ENCODE data around the gene TBX6. TPM values are rescaled to one million over a fixed set of nuclear protein-coding genes. Genes with fewer than 3 reads are reported as not detected.

The TBX6 gene
- total and polyA plus RNA-seq, 2 donors (not counting 3 experiments of a cell fraction or from before 2014, with no cell fraction given), result 0.40 to 0.60 TPM

DNA sequence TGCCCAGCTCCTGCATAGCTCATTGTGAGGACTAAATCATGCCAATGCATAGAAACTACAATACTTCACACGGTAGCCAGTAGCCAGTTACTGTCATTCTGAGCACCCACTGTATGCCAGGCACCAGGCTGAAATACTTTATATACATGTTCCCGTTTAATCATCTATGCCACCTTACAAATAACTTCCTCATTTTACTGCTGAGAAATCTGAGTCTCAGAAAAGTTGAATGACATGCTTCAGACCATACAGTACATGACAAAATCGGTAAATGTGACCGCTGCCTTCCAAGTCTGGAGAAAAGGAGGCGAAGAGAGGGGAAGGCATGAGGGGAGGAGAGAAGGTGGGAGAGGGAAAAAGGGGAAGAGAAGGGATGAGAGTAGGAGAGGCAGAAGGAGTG lies 51.5 kb downstream of the TBX6 start:
- no peaks in the 10 kb centered on the region for H3K9me3 ChIP-seq (replicated peaks; ENCODE audit: control insufficient read depth, insufficient read depth, low read length)
- intact Hi-C loops (cut with micrococcal nuclease), result no loop called here
- H3K27ac ChIP-seq (ENCODE audit: insufficient read depth, low read depth, low read length), result no peak overlapping the region
- H3K36me3 ChIP-seq (ENCODE audit: control insufficient read depth in 2 of 2, extremely low read depth in 1 of 2, insufficient read depth in 2 of 2, low read length in 2 of 2), result no peaks in the 10 kb centered on the region
- POLR2A ChIA-PET, result no interaction called here
- no peak for FAIRE-seq
- BruUV-seq (replicated peaks), result no TSS peak
- no peak overlapping the region for H3K9ac ChIP-seq (replicated peaks; ENCODE audit: extremely low read depth, insufficient read depth, low read length)
- peaks cover 0 to 3% of the 10 kb centered on the region in 2 experiments for H3K27me3 ChIP-seq (ENCODE audit: control insufficient read depth in 2 of 2, insufficient read depth in 2 of 2, low read length in 2 of 2)
- no peak overlapping the region for H3K4me2 ChIP-seq (ENCODE audit: insufficient read depth, low read length)
- no peaks in the 10 kb centered on the region for H4K20me1 ChIP-seq (replicated peaks; ENCODE audit: control insufficient read depth, extremely low read depth, insufficient read depth, low read length)
- no peak for DNase-seq (ENCODE audit: low read depth, low spot score)
- H3K4me1 ChIP-seq (ENCODE audit: control insufficient read depth, extremely low read depth, insufficient read depth, low read length), result no peaks in the 10 kb centered on the region
- H2AFZ ChIP-seq (ENCODE audit: low read depth, low read length), result no peak overlapping the region
- no peaks in the 10 kb centered on the region for H3K9me1 ChIP-seq (replicated peaks; ENCODE audit: control insufficient read depth, extremely low read depth, insufficient read depth, low read length)
- no peak for TF ChIP-seq MYC (IDR thresholded peaks at IDR 0.05; ENCODE audit: low read depth, low read length)
- TF ChIP-seq JUN (IDR thresholded peaks at IDR 0.05; ENCODE audit: borderline replicate concordance, insufficient read depth, insufficient read length, low read depth), result no peak
- TF ChIP-seq GATA2 (IDR thresholded peaks at IDR 0.05; ENCODE audit: insufficient read depth, insufficient read length, low read depth, low read length), result no peak
- TF ChIP-seq, protein P1, sequence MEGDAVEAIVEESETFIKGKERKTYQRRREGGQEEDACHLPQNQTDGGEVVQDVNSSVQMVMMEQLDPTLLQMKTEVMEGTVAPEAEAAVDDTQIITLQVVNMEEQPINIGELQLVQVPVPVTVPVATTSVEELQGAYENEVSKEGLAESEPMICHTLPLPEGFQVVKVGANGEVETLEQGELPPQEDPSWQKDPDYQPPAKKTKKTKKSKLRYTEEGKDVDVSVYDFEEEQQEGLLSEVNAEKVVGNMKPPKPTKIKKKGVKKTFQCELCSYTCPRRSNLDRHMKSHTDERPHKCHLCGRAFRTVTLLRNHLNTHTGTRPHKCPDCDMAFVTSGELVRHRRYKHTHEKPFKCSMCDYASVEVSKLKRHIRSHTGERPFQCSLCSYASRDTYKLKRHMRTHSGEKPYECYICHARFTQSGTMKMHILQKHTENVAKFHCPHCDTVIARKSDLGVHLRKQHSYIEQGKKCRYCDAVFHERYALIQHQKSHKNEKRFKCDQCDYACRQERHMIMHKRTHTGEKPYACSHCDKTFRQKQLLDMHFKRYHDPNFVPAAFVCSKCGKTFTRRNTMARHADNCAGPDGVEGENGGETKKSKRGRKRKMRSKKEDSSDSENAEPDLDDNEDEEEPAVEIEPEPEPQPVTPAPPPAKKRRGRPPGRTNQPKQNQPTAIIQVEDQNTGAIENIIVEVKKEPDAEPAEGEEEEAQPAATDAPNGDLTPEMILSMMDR (IDR thresholded peaks at IDR 0.05; ENCODE audit: extremely low read depth in 1 of 2, insufficient read depth in 1 of 2, low read depth in 1 of 2, low read length in 2 of 2), result no peak
- TF ChIP-seq, protein P2, sequence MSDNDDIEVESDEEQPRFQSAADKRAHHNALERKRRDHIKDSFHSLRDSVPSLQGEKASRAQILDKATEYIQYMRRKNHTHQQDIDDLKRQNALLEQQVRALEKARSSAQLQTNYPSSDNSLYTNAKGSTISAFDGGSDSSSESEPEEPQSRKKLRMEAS (IDR thresholded peaks at IDR 0.05; ENCODE audit: insufficient read depth, insufficient read length), result no peak
- no peak for TF ChIP-seq POLR2AphosphoS5 (IDR thresholded peaks at IDR 0.05; ENCODE audit: insufficient read depth, low read depth, low read length)
- no peak for TF ChIP-seq EZH2 (IDR thresholded peaks at IDR 0.05; ENCODE audit: borderline replicate concordance, low read depth, low read length, severe bottlenecking)
- no peak for TF ChIP-seq POLR2A (IDR thresholded peaks at IDR 0.05; ENCODE audit: low read depth, low read length)
- no peak for TF ChIP-seq FOS (IDR thresholded peaks at IDR 0.05; ENCODE audit: borderline replicate concordance, insufficient read depth, low read length)
- dilution Hi-C loops (cut with MboI; ENCODE audit: extremely low pct_ligation_motif_present, low sequenced_read_pairs), result no loop called here
- H3K79me2 ChIP-seq (ENCODE audit: control insufficient read depth, insufficient read depth, low read length), result no peaks in the 10 kb centered on the region
- no peak overlapping the region for H3K4me3 ChIP-seq (replicated peaks in 1 of 3; ENCODE audit: insufficient read depth in 1 of 3, low read depth in 1 of 3, low read length in 3 of 3)
- CTCF ChIA-PET, result interaction anchor here (0.9 to 3.8 kb wide), 4 partner anchors 9 to 52 kb away, joined by 3 to 32 read pairs (median 5); partner anchors contain the start of gene TBX6

Other genes with a start within 250 kb of the TBX6 start
- 67.3 and 68.7 TPM in 2 replicates for gene CDIPT, start 228.7 kb downstream of the TBX6 start, total RNA-seq
- 161 and 179 TPM in 2 replicates for gene CDIPT, start 228.7 kb downstream of the TBX6 start, polyA plus RNA-seq
- 2.4 and 2.5 TPM in 2 replicates for gene SEZ6L2, start 192.4 kb downstream of the TBX6 start, total RNA-seq
- 4.5 and 5.6 TPM in 2 replicates for gene SEZ6L2, start 192.4 kb downstream of the TBX6 start, polyA plus RNA-seq
- 0.88 and 1.2 TPM in 2 replicates for gene ASPHD1, start 191.4 kb downstream of the TBX6 start, total RNA-seq
- 0.90 and 1.1 TPM in 2 replicates for gene ASPHD1, start 191.4 kb downstream of the TBX6 start, polyA plus RNA-seq
- gene KCTD13, start 165.7 kb downstream of the TBX6 start, total RNA-seq, result 21.0 and 24.2 TPM in 2 replicates
- 22.6 and 25.0 TPM in 2 replicates for gene KCTD13, start 165.7 kb downstream of the TBX6 start, polyA plus RNA-seq
- 99.4 and 110 TPM in 2 replicates for gene TMEM219, start 129.8 kb downstream of the TBX6 start, total RNA-seq
- gene TMEM219, start 129.8 kb downstream of the TBX6 start, polyA plus RNA-seq, result 182 and 201 TPM in 2 replicates
- gene TAOK2, start 118.1 kb downstream of the TBX6 start, total RNA-seq, result 112 and 114 TPM in 2 replicates
- 52.8 and 57.5 TPM in 2 replicates for gene TAOK2, start 118.1 kb downstream of the TBX6 start, polyA plus RNA-seq
- 8.6 and 8.7 TPM in 2 replicates for gene HIRIP3, start 96.3 kb downstream of the TBX6 start, total RNA-seq
- 6.7 and 7.2 TPM in 2 replicates for gene HIRIP3, start 96.3 kb downstream of the TBX6 start, polyA plus RNA-seq
- 76.4 and 84.1 TPM in 2 replicates for gene INO80E, start 95.7 kb downstream of the TBX6 start, total RNA-seq
- gene INO80E, start 95.7 kb downstream of the TBX6 start, polyA plus RNA-seq, result 41.7 and 42.7 TPM in 2 replicates
- 0.58 and 0.60 TPM in 2 replicates for gene DOC2A, start 80.9 kb downstream of the TBX6 start, total RNA-seq
- gene DOC2A, start 80.9 kb downstream of the TBX6 start, polyA plus RNA-seq, result 0.63 and 1.1 TPM in 2 replicates
- gene C16orf92, start 68.7 kb downstream of the TBX6 start, total RNA-seq, result not detected in 2 replicates
- not detected in 2 replicates for gene C16orf92, start 68.7 kb downstream of the TBX6 start, polyA plus RNA-seq
- 0.86 and 0.99 TPM in 2 replicates for gene TLCD3B, start 60.7 kb downstream of the TBX6 start, total RNA-seq
- gene TLCD3B, start 60.7 kb downstream of the TBX6 start, polyA plus RNA-seq, result 0.37 and 0.59 TPM in 2 replicates
- gene ALDOA, start 26.2 kb downstream of the TBX6 start, total RNA-seq, result 1,029 and 1,114 TPM in 2 replicates
- gene ALDOA, start 26.2 kb downstream of the TBX6 start, polyA plus RNA-seq, result 871 and 972 TPM in 2 replicates
- gene PPP4C, start 15.9 kb downstream of the TBX6 start, total RNA-seq, result 159 and 167 TPM in 2 replicates
- 327 and 378 TPM in 2 replicates for gene PPP4C, start 15.9 kb downstream of the TBX6 start, polyA plus RNA-seq
- gene YPEL3, start 4.3 kb upstream of the TBX6 start, total RNA-seq, result 46.1 and 47.6 TPM in 2 replicates
- gene YPEL3, start 4.3 kb upstream of the TBX6 start, polyA plus RNA-seq, result 78.0 and 89.7 TPM in 2 replicates
- 17.9 and 18.6 TPM in 2 replicates for gene GDPD3, start 21.6 kb upstream of the TBX6 start, total RNA-seq
- gene GDPD3, start 21.6 kb upstream of the TBX6 start, polyA plus RNA-seq, result 7.8 and 8.0 TPM in 2 replicates
- gene MAPK3, start 31.3 kb upstream of the TBX6 start, total RNA-seq, result 138 and 143 TPM in 2 replicates
- 294 and 337 TPM in 2 replicates for gene MAPK3, start 31.3 kb upstream of the TBX6 start, polyA plus RNA-seq
- 6.1 and 6.6 TPM in 2 replicates for gene CORO1A, start 91.7 kb upstream of the TBX6 start, total RNA-seq
- gene CORO1A, start 91.7 kb upstream of the TBX6 start, polyA plus RNA-seq, result 4.7 and 6.4 TPM in 2 replicates
- gene BOLA2B, start 101.7 kb upstream of the TBX6 start, total RNA-seq, result 161 and 173 TPM in 2 replicates
- gene BOLA2B, start 101.7 kb upstream of the TBX6 start, polyA plus RNA-seq, result 310 and 354 TPM in 2 replicates
- 30.9 and 77.9 TPM in 2 replicates for gene SLX1A, start 102.0 kb upstream of the TBX6 start, total RNA-seq
- 28.9 and 29.8 TPM in 2 replicates for gene SLX1A, start 102.0 kb upstream of the TBX6 start, polyA plus RNA-seq
- 12.2 and 18.1 TPM in 2 replicates for gene SULT1A3, start 107.3 kb upstream of the TBX6 start, total RNA-seq
- 4.8 and 5.1 TPM in 2 replicates for gene SULT1A3, start 107.3 kb upstream of the TBX6 start, polyA plus RNA-seq
- 19.3 and 23.5 TPM in 2 replicates for gene NPIPB13, start 156.6 kb upstream of the TBX6 start, total RNA-seq
- gene NPIPB13, start 156.6 kb upstream of the TBX6 start, polyA plus RNA-seq, result 4.4 and 7.8 TPM in 2 replicates